ENCODE results near the gene TLE4.

TLE4 gene

DNA sequence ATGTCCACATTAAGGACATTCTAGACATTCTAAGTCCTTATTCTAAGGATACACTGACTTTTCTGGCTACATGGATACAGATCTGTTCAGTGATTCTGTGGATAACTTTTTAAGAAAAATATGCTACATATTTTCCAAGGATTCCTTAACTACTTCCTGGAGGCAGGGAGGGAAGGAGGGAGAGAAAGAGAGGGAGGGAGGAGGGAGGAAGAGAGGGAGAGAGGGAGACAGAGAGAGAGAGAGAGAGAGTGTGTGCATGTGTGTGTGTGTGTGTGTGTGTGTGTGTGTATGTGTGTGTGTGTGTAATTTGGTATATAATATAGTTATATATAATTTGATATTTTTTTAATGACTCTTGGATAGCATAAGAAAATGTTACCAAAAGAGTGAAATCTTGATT is 109.8 kb downstream of the TLE4 start:
- TF ChIP-seq, protein P1, sequence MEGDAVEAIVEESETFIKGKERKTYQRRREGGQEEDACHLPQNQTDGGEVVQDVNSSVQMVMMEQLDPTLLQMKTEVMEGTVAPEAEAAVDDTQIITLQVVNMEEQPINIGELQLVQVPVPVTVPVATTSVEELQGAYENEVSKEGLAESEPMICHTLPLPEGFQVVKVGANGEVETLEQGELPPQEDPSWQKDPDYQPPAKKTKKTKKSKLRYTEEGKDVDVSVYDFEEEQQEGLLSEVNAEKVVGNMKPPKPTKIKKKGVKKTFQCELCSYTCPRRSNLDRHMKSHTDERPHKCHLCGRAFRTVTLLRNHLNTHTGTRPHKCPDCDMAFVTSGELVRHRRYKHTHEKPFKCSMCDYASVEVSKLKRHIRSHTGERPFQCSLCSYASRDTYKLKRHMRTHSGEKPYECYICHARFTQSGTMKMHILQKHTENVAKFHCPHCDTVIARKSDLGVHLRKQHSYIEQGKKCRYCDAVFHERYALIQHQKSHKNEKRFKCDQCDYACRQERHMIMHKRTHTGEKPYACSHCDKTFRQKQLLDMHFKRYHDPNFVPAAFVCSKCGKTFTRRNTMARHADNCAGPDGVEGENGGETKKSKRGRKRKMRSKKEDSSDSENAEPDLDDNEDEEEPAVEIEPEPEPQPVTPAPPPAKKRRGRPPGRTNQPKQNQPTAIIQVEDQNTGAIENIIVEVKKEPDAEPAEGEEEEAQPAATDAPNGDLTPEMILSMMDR (IDR thresholded peaks at IDR 0.05; ENCODE audit: insufficient read depth, missing control alignments) = no peak
- DNase-seq (ENCODE audit: insufficient read length, low spot score) (no peak), FAIRE-seq (no peak)

DNA sequence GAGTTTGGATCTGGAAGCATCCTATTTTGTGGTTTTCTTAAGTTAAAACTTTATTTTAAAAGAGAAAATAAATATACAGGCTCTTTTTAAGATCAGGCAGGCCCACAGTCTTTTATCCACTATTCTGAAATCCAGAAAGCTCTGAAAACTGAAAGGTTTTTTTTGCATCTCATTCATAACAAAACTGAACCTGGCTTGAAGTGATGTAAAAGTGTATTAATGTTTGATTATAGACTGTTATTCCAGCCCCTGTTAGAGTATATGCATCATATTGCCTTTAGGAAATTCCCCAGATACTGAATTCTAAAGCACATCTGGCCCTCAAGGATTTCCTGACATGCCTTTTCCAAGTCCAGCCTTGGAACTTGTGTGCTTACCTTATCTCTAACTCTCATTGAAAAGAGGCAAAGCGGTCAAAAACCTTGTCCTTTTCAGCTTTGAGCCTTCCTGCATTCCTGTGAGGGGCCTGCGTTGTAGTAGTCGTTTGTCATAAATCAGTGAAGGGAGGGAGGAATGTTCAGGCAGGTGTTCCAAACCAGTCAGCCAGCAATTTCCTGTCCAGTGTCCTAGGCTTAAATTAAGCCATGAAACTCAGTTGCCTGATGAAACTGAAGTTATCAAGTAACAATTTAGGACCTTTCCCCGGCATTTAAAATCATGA is 110.4 kb downstream of the TLE4 start:
- DNase-seq (ENCODE audit: insufficient read length, low spot score) = no peak
- FAIRE-seq = no peak
- TF ChIP-seq, protein P1 (IDR thresholded peaks at IDR 0.05; ENCODE audit: insufficient read depth, missing control alignments) = no peak

DNA sequence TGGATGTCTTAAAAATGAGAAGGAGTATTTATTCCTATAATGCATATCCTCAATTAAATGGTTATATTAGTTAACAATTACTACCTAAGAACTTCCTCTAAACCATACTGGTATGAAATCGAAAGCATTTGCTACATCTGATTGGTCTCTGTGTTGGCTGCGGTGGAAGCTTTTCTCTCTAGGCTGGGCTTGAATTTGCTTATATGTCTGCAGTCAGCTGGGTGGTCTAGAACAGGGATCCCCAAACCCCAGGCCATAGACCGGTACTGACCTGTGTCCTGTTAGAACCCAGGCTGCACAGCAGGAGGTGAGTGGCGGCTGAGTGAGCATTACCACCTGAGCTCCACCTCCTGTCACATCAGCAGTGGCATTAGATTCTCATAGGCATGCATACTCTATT is 112.3 kb downstream of the TLE4 start:
- DNase-seq (ENCODE audit: insufficient read length, low spot score) (no peak), FAIRE-seq (no peak)
- TF ChIP-seq, protein P1 (IDR thresholded peaks at IDR 0.05; ENCODE audit: insufficient read depth, missing control alignments) = no peak

DNA sequence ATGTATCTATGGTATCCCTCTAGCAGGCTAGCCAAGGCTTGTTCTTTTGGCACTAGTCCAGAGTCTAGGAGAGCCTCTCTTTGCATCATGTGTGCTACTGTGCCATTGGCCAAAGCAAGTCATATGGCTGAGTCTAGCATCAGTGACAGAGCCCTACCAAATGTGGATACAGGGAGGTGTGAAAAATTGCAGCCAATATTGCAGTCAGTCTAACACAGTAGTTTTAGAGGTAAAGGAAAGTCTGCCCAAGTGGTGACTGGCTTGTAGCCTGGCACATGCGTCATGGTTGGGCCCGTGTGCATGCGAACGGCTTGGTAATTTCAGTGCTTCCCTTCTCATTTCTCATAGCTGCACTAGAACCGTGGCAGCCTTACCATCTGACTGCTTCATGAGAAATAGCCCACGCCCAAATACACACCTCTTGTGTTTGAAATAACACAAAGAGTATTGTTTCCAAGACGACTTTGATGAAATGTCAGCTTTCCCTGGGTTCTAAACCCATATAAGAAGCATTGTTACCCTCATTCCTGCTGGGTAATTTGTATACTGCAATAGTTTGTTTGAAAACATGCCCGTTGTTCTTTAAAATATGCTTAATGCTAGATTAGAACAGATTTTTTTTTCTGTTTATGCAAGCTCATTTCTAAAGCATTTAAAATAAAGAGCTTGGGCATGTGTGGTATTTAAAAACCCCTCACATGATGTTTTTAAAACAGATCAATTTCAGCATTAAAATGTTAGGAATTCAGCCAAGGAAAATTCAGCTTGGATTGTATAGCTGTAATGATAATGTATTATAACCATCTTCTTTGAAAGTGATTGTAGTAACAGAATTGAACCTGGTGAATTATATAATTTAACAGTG is 113.2 kb downstream of the TLE4 start:
- FAIRE-seq = no peak
- TF ChIP-seq, protein P1 (IDR thresholded peaks at IDR 0.05; ENCODE audit: insufficient read depth, missing control alignments) = no peak
- no peak for DNase-seq (ENCODE audit: insufficient read length, low spot score)

DNA sequence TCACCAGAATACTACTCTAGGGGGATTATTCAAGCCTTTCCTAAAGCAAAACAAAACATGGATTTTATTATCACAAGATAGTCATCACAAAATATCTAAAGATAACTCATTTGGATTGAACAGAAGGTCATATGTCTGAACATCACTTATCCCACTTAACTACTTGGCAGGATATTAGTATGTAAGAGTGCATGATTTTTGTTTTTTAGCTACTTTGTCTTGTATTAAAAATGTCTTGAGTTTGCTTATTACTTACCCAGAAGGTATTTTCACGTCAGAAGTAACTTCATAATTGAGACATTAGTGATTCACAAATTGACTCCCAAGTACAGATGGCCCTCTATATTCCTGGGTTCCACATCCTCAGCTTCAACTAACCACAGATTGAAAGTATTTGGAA is 113.8 kb downstream of the TLE4 start:
- TF ChIP-seq, protein P1 (IDR thresholded peaks at IDR 0.05; ENCODE audit: insufficient read depth, missing control alignments) = no peak
- DNase-seq (ENCODE audit: insufficient read length, low spot score) (no peak), FAIRE-seq (no peak)

DNA sequence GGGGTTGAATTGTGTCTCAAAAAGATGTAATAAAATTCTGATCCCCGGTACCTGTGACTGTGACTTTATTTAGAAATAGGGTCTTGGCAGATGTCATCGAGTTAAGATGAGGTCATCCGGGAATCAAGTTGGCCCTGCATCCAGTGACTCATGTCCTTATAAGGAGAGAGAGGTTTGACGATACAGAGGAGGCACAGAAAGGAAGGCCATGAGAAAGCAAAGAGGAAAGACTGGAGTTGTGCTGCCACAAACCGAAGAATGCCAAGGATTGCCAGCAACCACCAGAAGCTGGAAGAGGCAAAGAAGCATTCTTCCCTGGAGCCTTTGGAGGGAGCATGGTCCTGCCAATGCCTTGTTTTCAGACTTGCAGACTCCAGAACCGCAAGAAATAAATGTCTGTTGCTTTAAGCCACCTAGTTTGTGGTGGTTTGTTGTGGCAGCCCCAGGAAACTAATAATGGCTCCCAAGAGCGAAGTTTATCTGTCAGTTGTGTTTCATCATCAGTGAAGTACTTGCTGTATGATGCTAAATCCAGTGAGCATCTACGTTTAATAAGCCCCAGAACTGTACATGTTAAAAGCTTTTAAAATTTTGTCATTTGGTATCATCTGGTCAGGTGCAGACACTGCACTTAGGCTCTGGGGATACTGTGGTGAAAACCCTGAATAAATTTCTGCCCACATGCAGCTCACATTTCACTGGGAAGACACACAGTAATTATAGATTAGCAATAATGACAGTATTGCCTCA is 114.8 kb downstream of the TLE4 start:
- FAIRE-seq (no peak), DNase-seq (ENCODE audit: insufficient read length, low spot score) (no peak)
- TF ChIP-seq, protein P1 (IDR thresholded peaks at IDR 0.05; ENCODE audit: insufficient read depth, missing control alignments) = no peak

Measured in D721Med (cell line).